GM21717 (cell line): Measurements from ENCODE around the gene INTS3.
"Not testable (repeated sequence)": the region's sequence is repeated elsewhere in the genome, so short reads cannot be mapped to it uniquely, and the experiment has no call there.

ENCODE experiments used
- ATAC-seq: cut with Tn5 transposase; IDR thresholded peaks from one replicate; pipeline ENCODE4 v1.9.1; 2021; ENCODE audit warnings: mild to moderate bottlenecking, moderate library complexity; ENCODE audit not compliant: unreplicated experiment

The INTS3 gene

DNA sequence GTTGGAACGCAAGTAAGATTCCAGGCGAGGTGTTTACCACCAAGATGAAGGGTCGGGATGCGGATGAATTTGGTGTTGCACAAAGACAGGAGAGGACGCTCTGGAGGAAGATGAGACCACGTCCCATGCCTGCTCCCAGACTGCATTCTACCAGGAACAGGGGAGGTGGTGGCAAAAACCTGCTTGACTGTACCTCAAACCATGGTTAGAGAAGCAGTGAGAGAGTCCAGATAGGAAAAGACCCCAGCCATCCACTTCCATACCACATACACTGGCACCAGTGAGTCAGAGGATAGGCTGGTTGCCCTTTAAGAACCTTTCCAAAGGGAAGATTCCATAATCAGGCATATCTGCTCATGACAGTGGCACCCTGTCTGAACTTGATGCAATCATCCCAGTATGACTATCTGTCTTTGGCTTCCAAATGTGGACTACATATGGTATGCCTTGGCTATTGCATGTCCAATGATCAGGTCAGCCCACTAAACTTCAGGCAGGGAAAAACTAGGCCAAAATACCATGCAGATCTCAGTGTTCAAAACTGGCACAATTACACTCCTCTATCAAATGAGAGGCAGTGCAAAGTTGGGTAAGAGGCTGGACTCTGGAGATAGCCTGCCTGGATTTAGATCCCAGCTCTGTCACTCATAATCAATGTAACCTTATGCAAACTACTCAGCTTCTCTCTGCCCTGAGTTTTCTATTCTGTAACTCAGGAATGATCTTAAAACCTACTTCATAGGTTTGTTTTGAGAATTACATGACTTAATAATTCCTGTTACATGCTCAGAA lies 28.7 kb upstream of the INTS3 start:
- no peak for ATAC-seq

DNA sequence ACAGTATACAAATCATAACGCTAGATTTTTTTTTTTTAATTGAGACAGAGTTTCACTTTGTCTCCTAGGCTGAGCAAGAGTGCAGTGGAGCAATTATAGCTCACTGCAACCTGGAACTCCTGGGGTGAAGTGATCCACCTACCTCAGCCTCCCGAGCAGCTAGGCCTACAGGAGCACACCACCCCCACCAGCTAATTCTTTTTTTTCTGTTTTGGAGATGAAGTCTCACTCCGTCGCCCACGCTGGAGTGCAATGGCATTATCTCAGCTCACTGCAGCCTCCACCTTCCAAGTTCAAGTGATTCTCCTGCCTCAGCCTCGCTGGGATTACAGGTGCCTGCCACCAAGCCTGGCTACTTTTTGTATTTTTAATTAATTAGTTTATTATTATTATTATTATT lies 28.1 kb upstream of the INTS3 start:
- no peak for ATAC-seq

DNA sequence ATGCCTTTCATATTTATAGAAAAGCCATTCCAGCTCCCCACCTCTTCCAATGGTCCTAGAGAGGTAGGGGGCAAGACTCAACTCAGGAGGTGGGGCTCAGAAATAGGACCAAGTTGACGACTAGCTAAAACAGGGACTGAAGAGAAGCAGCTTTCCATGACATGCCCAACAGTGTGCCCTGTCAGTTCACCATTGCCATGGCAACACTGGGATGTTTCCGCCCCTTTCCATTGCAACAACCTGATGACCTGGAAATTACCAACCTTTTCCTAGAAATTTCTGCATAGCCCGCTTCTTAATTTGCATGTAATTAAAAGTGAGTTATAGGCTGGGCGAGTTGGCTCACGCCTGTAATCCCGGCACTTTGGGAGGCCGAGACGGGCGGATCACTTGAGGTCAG lies 22.4 kb upstream of the INTS3 start:
- ATAC-seq: no peak

DNA sequence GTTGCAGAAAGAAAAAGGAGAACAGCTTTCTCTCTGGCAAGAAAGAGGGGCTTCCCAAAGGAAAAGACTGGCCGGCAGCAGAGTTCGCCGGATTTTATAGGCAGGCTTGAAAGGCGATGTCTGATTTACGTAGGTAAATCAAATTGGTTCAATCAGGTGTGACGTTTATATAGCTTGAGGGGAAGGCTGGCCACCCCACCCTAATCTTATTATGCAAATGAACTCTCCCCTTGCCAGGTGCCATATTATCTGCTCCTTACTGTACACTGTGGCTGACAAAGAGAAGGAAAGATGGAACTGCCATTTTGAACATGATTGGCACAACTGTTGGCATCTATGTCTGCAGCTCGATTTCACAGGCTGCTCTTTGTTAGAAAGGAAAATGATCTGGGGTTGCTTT lies 16.8 kb upstream of the INTS3 start:
- no peak for ATAC-seq

DNA sequence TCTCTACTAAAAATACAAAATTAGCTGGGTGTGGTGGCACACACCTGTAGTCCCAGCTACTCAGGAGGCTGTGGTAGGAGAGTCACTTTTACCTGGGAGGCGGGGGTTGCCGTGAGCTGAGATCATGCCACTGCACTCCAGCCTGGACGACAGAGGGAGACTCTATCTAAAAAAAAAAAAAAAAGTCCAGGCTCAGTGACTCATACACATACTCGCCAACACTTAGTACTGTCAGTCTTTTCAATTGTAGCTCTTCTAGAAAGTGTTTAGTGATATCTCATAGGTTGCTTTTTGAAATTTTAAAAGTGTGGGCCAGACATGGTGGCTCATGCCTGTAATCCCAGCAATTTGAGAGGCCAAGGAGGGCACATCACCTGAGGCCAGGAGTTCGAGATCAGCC lies 11.6 kb upstream of the INTS3 start:
- ATAC-seq: not testable (repeated sequence)

DNA sequence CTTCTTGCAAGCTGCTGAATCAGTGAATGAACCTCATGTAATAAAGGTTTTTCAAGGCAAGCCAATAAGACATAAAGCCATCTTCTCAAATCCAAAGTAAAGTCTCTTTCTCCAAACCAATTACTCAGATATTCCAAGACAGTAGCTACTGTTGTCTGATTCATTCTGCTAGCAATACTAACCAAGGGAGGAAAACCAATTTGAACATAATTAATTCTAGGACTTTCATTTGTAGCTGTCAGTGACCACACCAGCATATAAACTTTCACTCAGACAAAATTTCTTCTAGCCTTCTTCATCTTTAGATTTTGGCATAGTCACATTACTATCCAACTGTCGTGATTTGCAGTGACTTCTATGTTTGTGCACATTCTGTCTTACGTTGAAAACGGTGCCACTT lies 10.5 kb upstream of the INTS3 start:
- no peak for ATAC-seq

DNA sequence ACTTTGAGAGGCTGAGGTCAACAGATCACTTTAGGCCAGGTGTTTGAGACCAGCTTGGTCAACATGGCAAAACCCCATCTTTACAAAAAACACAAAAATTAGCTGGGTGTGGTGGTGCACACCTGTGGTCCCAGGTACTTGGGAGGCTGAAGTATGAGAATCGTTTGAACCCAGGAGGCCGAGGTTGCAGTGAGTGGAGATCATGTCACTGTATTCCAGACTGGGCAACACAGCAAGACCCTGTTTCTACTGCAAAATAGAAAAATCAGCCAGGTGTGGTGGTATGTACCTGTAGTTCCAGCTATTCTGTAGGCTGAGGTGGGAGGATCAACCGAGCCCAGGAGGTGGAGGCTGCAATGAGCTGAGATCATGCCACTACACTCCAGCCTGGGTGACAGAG lies 4.2 kb upstream of the INTS3 start:
- ATAC-seq: no peak

DNA sequence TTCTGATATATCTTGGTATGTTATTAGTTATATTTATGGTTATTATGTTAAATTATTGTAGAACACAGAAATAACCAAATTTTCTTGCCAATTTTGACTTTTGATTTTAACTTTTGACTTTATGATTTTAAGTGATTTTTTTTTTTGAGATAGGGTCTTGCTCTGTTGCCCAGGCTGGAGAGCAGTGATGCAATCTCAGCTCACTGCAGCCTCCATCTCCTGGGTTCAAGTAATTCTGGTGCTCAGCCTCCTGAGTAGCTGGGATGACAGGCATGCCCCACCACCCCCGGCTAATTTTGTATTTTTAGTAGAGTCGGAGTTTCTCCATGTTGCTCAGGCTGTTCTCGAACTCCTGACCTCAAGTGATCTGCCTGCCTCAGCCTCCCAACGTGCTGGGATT lies 3.2 kb upstream of the INTS3 start:
- not testable (repeated sequence) for ATAC-seq

DNA sequence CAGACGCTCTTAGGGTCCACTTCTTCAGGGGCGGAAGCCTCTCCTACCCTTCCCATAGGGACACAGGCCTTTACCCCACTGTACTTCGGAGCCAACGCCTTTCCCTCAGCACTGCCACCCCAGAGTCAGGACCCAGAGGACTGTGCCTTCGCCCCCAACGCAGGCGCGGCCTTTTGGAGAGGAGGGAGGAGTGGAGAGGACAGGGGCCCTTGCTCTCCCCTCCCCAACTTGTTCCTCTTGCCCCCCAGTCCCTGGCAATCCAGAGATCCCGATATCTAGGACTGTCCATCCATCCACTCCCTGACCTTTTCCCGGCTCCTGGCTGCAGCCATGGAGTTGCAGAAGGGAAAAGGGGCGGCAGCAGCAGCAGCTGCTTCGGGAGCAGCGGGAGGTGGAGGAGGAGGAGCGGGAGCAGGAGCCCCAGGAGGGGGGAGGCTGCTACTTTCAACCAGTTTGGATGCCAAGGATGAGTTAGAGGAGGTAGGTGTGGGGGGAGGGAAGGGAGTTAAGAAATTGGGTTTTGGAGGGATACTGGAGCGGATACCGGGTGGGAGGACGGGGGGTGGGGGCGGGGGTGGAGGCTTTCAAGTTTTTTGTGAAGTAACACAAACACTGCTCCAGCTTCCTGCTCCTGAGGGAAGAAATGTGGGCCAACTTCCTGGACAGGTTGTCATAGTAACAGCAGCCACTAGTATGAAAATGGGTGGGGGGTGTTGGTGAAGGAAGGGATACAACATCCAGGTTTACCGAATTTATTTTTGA lies 636 bp downstream of the INTS3 start:
- ATAC-seq: no peak

DNA sequence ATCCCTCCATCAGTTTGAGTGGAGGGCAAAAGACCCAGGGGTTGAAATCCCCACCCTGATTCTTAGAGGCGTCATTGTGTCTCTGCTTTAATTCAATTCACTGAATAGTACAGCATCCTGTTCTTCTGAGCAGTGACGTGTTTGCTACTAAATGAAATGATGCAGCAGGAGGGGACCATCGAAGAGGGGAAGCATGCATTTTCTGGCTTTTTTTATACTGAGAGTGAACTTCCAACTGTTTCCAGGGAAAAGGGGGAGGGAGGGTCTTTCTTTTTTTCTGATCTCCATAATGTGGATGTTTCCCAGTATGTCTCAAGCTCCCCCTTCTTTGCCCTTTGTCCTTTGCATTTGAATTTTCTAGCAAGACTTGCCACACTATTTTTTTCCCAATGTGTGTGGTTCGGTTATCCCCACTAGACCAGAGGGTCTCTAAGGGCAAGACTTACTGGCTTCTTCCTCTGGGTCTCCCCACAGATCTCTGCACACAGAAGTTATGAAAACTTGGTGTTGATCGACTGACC lies 2.7 kb downstream of the INTS3 start:
- ATAC-seq: no peak

DNA sequence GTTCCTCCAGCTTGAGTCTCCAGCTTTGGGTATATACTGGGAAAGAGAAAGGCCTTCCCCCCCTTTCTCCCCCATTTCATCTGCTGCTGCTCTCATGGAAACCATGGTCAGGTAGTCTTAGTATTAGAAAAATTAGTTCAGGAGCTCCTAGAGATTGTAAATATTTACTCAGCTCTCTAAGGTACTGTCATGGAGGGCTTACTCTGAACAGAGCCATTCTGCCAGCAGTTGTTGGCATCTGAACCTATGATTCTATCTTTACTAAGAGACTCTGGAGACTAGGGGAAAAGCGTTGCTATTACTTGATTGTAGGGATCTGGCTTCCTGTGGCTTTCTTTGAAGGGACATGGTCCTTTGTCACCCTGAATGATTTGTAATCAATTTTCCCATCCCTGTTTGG lies 6.1 kb downstream of the INTS3 start:
- no peak for ATAC-seq

DNA sequence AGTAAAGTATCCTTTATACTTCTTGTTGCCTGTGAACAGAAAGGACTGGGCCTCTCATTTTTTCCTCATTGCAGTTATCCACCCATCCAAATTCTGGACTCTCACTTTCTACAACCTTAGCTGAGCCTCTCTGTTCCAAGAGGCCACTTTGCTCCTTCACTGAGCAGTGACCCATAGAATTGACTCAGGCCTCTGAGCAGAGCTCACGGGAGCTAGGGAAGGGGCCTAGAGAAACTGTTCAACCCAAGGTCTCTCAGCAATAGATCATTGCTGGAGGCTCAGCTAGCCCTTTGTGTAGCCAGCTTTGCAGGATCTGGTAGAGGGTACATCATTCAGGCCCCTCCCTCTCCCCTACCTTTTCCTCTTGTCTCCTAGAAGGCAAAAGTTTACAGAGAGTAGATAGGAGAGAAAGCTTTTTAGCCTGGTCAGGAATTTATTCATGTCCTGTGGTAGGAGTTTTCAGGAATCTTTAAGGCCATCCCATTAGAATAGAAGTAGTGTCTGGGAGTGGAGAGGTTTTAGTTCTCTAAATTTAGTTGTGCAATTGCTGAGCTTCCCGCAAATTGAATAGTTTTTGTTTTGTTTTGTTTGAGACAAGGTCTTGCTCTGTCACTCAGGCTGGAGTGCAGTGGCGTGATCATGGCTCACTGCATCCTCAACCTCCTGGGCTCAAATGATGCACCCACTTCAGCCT lies 6.7 kb downstream of the INTS3 start:
- no peak for ATAC-seq

DNA sequence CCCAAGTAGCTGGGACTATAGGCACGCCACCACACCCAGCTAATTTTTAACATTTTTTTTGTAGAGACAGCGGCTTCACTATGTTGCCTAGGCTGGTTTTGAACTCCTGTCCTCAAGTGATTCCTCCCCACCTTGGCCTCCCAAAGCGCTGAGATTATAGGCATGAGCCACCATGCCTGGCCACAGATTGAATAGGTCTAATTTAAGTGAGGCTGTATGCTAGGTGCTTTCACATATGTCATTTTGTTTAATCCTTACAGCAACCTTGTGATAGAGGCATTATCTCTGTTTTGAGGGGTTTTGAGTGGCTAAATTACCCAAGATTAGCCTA lies 7.2 kb downstream of the INTS3 start:
- no peak for ATAC-seq

DNA sequence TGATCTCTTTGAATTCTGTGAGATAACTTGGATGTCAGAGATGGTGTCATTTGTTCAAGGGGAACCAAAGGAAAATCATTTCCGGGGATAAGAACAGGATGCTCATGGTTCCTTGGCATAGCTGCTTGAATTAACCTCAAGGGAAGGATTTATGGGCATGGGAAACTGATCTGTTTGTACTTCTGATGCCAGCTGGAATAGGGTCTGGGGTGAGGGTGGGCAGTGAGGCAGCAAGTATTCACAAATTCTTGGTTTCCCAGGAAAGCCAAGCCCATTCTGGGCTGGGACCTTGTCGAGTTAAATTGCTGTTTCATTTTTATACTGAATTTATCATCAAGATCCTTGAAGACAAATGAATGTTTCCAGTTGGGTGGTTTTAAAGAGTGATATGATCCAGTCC lies 14.1 kb downstream of the INTS3 start:
- ATAC-seq: peak; percentile 7

DNA sequence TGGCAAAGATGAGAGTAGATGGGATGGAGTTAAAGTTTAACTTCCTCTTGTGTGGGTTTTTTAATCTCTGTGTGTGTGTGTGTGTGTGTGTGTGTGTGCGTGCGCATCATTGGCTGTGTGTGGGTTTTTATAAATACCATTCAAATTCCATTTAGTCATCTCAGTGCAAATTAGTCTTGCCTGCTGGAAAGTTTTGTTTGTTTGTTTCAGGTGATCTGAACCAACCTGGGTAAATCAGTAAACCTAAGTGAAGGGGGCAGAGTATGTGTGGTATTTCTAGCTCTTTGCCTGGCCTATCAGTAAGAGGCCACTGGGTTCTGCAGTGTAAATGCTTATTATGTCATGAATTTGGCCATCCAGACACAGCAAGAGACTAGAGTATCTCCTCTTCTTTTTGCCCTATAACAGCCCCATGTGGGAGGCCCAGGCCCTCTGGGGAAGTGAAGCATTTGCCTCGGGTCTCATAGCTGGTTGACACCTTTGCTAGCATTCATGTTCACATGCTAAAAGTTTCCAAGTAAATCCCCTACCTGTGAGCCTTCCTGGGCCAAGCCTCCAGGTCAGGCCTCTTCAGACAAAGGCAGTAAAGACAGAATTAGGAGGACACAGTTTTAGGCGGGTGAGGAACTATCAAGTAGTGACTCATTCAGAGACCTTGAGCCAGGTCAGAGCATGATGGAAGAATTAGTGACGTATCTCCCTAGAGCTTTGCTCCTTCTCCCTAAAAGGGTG lies 14.7 kb downstream of the INTS3 start:
- peak; percentile 44 for ATAC-seq

DNA sequence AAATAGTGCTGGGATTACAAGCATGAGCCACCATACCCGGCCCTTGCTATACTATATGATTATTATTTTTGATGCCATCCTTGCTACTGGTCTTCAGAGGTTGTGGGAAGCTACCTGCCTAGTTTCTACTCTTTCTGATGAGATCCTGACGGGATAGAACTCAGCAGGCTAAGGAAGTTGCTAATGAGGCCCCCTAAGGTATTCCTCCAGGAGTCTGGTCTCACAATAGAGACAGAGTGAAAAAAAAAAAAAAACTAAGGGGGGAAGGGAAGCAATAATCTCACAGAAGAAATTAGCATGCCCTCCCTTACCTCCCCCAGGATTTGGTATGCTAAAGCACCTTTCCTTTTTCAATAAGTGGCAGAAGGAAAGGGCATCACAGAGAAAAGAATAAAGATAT lies 17.6 kb downstream of the INTS3 start:
- ATAC-seq: no peak

DNA sequence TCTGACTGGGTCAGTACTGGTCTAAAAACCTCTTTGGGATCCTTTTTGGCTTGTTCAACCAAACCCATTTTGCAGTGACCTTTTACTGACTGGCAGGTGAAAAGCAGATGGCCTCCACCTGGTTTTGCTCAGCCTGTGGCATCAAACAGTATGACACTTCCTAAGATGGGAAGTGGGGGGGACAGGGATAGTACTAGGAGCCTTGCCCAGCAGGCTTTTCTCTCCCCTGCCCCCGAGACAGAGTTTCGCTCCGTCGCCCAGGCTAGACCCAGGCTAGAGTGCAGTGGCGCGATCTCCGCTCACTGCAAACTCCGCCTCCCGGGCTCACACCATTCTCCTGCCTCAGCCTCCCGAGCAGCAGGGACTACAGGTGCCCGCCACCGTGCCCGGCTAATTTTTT lies 18.3 kb downstream of the INTS3 start:
- no peak for ATAC-seq

DNA sequence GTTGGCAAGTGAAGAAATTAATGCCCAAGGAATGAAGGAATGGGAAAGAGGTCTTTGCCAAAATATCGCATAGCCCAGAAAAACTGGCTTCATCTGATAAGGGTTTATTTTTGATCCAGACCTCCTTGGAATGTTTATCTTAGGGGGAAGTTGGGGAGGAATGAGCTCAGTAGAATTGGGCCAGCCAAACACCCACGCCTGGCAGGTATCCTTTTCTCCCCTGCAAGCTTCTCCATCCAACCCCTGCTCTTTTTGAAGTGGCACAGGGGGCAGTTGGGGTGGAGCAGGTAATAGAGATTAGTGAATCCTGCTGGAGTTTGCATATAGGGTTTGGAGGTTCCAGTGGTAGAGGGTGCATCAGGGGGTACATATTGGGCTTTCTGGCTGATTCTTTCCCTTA lies 21.1 kb downstream of the INTS3 start:
- ATAC-seq: no peak

DNA sequence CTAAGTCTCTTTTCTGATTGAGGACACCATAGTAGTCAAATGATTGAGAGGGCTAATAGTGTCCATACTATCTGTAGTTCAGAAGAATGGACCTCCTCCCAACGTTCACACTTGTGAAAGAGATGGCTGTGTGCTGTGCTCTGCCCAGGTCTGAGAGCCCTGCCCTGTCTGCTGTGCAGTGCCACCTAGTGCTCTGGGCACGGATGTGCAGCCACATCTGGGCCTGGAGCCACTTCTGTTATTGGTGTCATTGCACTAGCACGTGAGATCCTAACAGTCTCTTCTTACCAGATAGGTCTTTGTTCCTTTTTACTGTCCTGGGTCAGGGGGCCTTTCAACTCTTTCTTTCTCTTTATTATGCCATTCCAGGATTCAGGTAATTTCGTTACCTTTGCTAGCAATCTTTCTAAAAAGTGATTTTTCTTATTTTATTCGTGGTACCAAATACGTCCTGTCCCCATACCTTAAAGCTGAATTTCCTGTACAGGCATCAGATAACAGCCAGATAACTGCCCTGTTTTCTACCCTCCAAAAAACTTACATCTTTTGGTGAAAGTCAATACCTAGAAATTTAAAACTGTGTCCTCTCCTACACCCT lies 21.7 kb downstream of the INTS3 start:
- ATAC-seq: no peak

DNA sequence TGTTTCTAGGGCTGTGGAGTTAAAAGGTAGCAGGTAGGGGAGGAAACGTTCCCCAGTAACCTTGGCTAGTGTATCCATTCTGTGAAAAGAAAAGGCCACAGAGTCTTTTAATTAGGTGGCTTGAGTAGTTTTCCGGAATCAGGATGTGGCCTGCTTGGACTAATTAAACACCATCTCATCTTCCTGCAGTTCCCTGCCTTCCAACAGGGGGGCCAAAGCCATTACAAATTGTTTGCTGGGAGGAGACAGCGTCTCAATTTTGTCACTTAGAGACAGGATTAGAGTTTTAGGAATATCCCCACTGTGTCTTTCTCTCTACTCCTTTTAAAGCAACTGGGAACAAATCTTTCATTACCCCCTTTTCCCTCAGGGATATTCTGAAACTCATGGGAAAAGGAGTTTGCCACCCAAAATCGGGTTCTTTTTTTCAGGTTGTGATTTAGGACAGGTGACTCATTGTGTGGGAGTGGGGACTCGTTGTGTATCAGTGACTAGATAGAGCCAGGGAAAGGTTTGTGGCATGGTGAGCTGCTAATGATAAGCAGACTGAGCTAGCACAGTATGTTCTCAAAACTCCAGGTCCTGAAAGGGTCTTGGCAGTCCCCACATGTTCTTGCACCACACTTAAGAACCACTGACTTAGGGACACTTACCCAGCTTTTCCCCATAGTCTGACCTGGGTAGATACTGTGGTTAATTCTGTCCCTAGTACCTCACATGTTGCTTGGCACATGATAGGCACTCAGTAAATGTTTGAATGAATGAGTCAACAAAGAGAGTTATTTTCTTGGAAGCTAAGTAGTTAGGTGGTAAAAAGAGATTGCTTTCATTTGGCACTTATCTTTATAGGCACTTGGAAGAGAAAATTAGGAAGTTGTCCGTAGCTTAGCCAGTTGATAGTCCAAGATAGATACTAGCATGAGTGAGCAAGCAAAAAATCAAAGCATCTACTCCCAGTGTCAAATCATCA lies 22.5 kb downstream of the INTS3 start:
- no peak for ATAC-seq
